ENCODE data around the gene ABTB2.

Gene ABTB2

DNA sequence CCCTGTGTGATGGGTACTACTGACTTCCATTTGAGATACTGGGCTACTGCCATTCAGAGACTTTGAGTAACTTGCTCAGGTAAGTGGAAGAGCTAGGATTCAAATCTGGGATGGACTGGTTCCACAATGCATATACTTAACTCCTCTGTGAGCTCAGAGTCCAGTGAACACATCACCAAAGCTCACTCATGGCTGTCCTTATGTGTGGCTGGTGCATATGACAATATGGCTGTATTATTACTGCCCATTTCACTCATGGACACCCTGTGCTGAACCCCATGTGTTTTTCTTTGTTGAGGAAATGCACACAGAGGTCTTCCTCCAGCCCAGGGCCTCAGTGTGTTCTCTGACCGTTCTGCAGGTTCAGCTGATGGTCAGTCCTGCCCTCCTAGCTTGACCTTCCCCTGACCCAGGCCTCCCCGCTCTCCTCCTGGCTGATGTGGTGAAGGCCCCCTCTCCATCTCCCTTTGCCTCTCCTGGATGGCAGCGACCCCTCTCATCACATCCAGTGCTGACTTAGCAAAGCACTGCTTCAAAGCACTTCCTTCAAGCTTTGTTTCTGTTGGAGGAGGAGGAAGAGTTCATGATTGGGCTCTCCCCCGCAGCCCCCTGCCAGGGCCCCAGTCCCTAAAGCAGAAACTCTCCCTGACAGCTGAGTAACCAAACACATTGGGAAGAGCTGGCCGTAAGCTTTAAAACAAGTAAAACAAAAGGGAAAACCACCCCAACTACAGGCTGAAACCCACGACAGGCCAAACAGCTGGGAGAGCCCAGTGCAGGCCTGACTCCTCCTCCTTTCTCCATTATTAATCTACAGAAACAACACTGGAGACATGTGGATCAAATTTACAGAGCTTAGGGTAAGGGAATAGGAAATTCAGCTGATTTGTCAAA lies 151.2 kb downstream of the ABTB2 start:
- peak; percentile 46 for DNase-seq

DNA sequence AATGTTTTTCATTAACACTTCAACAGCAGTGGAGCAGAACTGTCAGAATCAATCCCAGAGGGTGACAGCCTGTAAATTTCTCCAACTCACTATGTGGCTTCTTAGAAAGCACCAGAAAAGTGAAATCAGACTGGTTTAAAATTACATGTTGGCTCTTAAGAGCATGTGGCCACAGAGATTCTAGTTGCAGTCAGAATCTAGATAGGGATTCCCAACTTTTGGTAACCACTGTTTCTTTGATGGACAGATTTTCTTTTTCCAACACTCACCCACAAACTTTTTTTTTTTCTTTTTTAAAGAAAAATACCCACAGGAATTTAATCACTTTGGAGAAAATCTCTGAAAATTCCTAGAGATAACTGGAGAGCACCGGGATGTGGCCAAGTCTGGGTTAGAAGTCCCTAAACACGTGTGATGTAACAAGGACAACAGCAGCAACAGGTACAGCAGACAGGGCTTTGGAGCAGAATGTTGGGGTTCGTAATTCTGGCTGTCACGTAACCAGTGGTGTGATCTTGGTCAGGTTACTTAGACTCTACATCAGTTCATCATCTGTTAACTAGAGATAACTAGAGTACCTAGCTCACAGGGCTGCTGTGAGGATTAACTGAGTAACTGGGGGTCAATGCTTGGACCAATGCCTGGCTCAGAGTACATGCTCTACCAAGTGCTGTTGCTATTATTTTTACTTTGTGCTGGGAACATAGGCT lies 152.3 kb downstream of the ABTB2 start:
- DNase-seq, result peak; percentile 28

DNA sequence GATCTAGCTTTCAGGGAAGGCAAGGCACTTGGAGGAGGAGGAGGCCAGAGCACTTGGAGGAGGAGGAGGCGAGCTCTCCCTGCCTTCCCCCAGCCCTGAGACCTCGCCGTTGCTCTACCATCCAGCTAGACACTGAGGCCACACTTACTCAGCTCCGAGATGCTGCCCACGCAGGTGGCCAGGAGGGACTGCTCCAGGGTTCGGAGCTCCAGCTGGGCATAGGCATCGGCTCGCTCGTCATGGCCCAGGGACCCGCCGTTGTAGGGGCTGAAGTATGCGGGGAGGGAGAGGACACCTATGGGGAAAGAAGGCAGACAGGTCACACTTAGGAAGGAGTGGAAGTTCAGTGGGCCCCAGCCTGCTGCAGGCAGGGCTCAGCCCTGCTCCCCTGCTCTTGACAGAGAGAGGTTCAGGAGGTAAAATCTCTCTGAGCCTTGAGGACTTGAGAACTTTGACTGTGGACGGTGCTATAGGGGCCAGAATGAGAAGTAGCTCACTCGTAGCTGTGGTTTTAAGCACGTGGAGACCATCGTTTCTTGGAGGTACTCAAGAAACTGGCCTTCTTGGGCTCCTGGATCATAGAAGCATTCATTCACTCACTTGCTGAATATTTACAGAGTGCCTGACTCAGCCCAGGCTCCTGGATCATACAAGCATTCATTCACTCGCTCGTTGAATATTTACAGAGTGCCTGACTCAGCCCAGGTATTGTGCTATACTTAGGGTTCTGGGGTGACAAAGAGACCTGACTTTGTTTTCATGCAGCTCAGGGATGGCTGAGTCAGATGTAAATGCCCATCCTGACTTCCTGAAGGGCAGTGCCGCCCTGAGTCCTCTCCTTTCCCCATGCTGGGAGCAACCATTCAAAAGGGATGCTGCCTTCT lies 153.2 kb downstream of the ABTB2 start:
- no peak for DNase-seq

DNA sequence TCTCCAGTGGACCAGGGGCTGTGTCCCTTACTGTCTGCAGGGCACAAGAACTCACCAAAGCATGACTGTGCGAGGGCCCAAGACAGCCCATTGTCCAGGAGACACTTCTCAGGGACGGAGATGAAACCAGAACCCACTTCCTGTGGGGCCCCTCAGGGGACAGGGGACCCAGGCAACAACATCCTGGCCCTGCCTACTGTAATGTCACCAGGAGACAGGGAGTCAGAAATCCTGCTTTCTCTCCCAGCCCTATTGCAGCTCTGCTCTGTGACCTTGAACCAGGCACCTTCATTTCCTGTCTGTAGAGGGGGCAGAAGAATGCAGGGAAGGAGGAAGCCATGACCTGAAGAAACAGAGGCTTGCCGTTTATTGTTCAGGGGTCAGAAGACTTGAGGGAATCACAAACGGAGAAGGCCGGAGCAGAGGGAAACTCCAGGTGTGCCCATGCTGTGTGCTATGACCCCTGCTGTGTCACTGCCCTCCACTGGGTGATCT lies 154.4 kb downstream of the ABTB2 start:
- no peak for DNase-seq

DNA sequence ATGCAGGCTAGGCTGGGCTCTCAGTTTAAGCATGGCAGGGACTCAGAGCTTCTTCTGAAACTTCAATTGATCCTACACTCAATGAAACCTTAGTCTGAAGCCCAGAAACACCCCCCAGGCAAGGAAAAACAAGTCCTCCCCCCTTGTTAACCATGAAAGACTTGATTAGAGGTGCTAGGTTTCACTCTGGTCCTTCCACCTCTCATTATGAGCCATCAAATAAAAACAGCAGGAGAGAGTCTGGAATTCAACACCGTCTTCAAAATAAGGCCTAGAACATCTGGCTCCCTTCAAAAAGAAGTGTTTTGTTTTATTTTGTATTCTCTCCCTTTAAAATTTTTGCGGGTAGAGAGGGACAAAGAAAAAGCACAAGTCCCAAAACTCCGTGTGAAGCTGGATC lies 156.7 kb downstream of the ABTB2 start:
- DNase-seq, result no peak

DNA sequence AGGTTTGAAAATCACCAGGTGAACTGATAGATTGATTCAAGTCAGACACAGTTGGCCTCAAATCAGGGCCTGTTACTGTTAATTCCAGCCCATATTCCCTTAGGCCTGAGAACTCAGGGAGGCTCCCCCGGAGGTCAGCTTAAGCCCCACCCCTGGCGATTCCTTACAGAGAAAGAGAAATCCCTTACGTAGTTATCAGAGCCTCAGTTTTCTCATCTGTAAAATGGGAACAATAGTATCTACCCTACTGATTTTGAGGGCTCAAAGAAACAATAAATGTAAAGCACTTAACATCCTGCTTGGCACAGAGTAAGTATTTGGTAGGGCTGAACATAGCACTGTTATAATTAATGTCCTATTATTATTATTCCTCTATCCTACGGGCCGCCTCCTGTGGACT lies 158.3 kb downstream of the ABTB2 start:
- no peak for DNase-seq

DNA sequence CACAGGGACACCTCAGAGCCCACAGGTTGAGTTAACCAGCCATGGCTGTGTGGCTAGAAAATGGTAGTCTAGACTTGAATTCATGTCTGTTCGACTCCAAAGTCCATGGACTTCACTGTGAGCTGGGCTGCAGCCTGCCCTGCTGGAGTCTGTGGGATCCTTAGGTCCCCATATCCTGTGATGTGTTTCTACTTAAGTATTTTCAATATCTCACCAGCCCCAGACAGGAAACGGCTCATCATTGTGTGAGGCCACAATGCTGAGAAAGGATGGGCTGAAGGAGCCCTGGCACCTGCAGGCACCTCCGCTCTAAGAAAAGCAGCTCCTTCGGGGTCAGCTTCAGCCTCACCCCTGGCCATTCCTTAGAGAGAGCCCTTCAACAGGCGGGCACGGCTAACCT lies 159.3 kb downstream of the ABTB2 start:
- DNase-seq, result no peak

DNA sequence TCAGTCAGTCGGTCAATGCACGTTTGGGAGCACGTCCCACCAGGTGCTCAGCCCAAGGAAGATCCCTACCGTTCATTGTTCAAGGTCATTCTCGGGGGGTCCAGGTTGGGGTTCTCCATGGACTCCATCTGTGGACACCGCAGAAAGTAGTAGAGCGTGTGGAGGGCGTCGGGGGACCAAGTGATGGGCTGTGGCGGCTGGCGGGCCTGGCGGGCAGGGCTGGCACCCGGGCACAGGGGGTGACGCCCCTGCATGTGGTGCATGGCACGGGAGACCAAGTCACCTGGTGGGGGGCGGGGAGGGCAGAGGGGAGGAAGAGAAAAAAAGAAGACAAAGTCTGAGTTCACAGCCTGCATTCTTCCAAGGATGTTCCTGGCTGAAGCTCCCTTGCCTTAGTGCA lies 160.6 kb downstream of the ABTB2 start:
- DNase-seq, result no peak

DNA sequence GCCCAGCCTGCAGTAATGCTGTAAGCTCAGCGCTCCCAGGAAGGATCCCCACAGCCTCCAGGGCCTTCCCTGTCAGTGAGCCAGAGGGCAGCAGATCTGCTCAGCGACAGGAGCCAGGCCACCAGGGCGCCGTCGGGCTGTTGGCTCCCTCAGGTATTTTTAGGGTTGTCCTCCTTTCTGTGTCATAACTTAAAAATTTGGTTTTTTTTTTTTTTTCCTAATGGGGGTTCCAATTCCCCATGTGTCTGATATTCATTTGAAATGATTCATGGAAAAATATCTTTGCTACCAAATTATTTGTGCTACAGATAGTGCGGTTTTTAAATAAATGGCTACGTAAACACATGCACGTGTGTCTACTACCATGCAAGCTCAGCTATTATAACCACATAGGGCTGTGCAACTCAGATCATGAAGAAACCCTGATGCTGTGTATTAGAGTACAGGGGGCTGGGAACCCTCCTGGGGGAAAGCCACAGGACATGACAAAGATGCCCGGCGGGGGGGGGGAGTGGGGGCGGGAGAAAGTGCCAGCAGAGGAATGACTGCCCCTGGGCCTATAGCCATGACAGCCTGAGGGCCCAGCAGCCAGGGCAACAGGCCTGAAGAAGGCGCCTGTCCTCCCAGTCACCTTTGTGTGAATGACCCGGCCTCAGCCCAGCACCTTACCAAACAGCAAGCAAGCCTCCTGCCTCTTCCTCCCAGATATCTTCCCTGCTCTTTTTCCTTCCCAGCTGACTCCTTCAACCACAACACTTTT lies 163.1 kb downstream of the ABTB2 start:
- peak; percentile 66 for DNase-seq

DNA sequence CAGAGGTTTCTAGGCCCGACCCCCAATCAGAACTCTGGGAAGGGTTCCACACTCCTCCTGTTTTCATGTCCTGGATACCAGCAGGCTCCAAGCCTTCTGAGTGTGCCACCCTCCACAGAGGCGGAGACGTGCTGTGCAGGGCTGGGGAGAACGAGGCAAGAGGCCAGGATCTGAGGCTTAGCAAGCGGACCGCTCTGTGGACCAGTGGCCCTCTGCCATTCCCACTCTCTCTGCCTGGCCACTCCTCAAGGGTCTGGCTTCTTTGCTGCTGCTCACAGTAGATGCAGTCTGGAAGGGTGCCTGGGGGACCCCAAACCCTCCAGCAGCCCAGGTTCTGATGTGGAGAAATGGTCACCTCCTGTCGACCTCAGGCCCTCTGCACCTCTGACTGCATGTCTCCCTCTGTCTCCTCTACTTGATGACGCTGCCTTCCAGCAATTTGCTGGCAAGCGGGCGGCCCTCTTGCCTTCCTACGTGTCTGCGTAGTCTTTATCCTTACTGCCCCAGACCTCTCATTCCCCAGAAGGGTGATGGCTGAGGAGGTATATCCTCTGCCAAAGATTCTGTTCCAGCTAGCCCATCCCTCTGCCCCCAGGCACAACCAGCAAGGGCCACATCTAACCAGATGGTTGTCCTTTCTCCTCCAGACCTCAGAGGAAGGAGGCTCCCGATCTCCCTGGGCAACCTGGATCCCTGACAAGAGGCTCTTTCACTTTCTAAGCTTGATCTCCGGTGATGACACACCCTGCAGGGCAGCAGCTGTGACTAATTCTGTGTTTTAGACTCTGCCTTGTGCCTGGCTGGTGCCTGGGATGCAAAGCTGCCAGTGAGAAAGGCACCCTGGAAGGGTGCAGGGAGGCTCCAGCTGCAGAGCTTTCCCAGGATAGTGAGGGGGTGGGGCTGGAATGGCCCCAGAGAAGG lies 165.1 kb downstream of the ABTB2 start:
- DNase-seq, result peak; percentile 94

DNA sequence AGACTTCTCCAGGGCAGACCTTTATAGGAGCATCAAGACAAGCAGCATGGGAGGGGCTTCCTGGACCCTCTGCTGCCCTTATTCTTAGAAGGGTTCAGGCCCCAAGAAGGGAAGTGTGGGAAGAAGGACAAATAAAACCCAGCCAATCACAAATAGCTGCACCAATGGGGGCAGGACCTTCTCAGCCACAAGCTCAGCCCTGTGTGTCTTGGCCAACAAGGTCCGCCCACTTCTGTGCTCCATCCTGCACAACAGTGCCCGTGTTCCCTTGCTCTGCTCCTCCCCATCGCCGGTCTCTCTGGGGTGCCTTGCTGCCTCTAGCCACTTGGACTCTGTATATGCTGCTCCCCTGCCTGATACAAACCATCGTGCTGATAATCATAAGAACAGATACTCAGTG lies 166.2 kb downstream of the ABTB2 start:
- DNase-seq, result no peak

DNA sequence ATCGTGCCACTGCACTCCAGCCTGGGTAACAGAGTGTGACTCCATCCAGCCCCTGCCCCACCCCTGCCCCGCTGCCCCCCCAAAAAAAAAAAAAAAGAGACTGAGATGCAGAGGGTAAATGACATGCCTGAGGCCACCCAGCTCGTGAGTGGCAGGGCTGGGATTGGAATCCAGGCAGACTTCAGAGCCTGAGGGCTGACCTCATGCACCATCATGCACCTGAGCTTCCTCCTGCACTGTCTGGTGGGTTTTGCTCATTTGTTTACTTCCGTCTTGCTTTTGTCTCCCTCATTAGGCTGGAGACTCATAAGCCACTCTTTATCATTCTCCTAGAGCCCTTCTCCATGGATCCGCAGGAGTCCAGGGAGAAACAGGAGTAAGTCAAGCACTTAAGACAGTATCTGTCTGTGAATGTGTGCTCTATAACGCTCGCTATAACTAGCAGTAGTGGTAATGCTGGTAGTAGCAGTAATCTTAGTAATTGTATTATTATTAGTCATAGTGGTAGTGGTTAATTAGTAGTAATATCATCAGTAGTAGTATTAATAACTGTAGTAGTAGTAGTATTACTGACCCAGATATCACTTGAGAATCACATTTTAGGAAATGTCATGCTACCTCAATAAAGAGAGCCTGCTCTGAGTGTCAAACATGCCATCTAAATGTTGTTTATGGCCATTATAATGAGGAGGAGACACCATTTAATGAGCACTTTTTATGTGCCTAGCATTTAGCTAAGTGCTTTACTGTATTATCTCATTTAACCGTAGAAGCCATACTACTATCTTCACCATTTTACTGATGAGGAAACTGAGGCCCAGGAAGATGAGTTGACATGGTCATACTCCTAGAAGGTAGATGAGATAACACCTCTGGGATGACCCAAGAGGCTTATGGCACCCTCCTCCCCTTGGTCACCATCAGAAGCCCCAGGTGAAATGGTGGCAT lies 167.3 kb downstream of the ABTB2 start:
- DNase-seq, result no peak

DNA sequence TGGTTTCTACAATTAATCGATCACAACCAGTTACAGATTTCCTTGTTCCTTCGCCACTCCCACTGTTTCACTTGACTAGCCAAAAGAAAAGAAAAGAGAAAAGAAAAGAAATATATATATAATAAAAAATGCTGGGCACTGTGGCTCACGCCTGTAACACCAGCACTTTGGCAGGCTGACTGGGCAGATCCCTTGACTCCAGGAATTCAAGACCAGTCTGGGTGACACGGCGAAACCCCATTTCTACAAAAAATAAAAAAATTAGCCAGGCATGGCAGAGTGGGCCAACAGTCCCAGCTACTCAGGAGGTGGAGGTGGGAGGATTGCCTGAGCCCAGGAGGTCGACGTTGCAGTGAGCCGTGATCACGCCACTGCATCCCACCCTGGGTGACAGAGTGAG lies 168.6 kb downstream of the ABTB2 start:
- DNase-seq, result no peak

DNA sequence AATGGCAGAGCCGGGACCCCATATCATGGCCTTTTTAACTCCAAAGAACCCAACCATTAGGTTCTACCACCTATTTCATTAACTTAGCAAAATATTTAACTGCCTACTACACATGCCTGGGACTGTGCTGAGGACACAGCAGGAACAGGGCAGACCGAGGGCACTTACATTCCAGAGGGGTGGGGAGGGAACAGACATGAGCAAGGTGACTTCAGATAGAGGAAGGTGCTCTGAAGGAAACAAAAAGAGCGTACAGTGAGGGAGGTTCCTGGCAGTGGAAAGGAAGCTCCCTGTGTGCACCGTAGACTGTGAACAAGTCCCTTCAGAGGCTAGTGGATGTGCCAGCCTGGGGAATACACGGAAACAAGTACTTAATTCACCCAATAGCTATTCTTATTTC lies 169.6 kb downstream of the ABTB2 start:
- no peak for DNase-seq

DNA sequence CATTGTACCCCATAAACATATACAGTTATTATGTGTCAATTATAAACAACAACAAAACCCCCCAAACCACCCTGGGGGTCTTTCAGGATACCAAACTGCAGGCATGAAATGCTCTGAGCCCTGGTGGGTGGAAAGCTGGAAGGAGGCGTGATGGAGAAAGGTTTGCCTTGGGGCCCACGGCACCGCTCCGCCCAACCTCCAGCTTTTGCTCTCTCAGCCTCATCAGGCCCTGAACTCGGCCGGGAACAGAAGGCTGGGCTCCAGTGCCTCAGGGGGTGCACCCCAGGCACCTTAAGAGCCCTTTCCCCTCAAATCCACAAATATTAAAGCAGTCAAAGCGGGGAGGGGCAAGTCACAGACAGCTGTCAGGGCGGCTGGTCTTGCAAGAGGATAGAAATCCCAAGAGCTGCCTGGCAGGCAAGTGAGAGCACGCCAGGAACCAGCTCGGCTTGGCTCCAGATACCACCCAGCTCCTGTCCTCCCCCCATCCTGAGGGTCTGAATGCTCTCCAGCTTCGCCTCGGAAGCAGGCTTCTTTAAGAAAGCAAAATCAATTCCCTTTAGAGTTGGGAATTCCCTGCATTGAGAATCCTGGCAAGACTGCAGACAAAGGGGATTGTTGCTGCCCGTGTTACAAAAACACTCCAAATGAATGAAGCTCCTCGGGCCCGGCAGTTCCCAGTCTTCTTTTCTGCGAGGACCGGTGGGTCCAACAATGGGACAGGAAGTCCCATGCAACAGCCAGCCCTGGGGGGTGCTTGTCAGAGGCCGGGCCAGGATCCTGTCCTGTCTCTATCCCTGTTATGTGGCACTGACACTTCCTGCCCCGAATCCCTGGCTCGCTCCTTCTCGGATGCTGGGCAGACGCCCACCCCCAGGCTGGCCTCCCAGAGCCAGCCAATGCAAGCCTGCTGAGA lies 171.6 kb downstream of the ABTB2 start:
- peak; percentile 43 for DNase-seq

DNA sequence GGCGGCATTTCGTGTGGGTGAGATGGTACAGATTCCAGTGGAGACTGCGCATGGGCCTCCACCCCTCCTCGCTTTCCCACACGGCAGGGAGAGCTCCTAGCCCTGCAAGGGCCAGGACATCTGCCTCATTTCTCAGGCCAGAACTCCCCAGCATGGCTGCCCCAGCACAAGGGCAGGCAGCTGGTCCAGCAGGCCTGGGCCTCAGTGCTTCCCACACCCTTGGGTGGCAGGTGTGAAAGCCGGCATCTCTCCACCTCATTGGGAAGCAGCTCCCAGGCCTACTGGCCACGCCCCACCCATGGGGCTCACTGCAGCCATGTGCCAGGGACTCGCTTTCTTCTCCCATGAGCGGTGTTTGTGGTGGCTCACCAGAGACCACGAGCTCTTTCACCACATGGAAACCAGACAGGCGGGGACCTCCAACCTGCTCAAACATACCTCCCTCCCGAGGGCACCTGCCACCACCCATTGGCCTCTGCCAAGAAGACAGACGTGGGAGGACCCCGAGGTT lies 173.2 kb downstream of the ABTB2 start:
- no peak for DNase-seq

DNA sequence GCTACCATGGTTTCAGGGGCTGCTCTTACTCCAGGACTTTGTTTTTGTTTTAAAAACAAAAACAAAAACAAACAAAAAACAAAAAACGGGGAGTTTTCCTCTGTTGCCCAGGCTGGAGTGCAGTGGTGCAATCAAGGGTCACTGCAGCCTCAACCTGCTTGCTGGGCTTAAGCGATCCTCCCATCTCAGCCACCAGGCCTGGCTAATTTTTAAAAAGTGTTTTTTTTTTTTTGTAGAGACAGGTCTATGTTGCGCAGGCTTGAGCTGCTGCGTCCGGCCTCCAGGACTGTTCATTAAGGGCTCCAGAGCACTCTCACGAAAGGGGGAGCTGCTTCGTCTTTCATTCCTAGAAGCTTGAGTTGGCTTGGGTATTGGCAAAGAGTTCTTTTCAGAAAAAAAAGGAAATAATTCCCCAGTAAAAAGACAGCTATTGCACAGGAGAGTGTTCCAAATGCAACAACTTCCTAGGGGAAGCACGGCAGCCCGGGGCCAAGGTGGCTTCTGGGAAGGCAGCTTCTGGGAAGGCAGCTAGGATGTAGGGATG lies 173.9 kb downstream of the ABTB2 start:
- no peak for DNase-seq

Data from fibroblast of skin of scalp (primary cell).